HG03439 (cell line): ENCODE measurements around the gene CERS4.
"Not testable (repeated sequence)": the region's sequence is repeated elsewhere in the genome, so short reads cannot be mapped to it uniquely, and the experiment has no call there.

Experiments
- ATAC-seq: cut with Tn5 transposase; IDR thresholded peaks from one replicate; pipeline ENCODE4 v1.9.1; 2021; ENCODE audit warnings: mild to moderate bottlenecking, moderate library complexity; ENCODE audit not compliant: unreplicated experiment

Gene CERS4

DNA sequence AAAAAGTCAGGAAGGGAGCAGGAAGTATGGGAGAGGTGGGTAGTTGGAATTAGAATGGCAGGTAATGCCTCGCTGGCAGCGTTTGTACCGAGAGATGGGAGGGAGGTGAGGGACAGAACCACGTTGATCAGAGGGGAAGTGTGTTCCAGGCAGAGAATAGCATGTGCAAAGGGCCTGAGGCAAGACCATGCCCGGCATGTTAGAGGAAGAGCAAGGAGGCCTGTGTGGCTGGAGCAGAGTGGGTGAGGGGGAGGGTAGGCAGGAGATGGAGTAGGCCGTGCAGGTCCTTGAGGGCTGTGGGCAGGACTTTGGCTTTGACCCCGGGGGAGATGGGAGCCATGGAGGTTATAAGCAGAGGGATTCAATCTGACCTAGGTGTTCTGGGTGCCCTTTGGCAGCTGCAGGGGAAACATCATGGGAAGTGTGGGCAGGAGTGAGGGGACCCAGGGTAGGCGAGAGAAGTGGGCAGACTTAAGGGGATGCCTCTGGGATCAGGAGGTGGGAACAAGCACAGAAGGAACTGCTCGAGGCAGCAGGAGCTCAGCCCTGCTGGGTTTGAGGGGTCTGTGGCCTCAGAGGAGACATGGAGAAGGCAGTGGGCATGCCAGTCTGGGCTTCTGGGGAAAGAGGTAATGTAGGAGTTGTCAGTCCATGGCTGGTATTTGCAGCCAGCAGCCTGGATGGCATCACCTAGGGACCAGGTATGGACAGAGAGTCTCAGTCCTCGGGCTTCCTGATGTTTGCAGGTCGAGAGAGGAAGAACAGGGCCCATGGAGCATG lies 50.2 kb downstream of the CERS4 start:
- no peak for ATAC-seq

DNA sequence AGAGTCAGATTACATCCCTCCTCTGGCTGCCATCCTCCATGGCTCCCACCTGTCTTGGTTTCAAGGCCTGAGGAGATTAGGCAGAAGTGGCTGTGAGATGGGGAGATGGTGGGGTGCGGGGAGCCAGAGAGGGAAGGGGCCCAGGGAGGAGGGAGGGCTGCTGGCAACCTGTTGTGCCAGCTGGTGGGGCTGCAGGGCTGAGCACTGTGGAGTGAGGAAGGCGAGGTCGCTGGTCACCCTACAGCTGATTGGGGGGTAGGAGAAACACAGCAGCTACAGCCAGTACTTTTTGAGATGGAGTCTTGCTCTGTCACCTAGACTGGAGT lies 50.7 kb downstream of the CERS4 start:
- no peak for ATAC-seq

DNA sequence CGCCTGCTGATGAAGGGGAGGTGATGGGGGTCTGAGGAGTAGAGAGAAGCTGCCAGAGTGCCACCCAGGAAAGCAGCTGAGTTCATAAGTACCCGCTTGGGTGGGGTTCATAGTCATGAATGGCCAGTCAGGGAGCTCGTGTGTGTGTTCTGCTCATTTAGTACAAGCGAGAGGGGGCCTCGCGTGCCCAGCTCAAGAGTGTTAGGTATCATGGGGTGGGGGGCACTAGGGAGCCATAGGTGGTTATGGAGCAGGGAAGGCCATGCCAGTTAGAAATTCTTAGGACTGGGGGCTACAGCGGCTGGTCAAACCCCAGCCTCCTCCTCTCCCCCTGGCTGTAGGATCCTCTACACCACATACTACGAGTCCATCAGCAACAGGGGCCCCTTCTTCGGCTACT lies 52.2 kb downstream of the CERS4 start:
- ATAC-seq, result no peak

DNA sequence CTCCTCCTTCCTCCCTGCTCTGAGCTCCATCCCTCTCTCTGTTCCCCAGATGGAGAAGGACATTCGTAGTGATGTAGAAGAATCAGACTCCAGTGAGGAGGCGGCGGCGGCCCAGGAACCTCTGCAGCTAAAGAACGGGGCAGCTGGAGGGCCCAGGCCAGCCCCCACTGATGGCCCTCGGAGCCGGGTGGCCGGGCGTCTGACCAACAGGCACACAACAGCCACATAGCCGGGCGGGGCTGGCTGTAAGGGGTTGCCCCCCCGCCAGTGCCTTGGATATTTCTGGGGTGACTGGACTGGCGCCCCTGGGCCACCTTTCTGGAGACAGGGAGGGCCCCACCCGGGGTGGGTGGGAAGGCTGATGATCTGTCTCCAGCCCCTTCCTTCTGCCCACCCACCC lies 52.7 kb downstream of the CERS4 start:
- ATAC-seq, result no peak

DNA sequence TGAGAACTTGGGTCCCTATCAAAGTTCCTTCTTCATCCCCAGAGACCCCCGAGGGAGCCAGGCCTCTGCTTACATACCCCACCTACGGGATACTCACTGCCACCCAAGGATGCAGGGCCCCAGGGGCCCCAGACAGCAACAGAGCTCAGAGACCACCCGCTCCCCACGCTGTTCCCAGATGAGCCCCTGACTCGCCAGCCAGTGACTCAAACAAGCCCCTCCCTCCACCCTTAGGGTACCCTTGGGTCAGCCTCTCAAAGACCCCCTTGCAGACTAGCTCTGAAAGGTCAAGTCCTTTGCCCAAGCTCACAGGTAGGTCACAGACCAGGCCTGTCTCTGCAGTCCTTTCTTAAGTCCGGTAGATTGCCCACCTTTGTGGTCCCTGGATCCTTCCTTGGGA lies 53.3 kb downstream of the CERS4 start:
- ATAC-seq, result no peak

DNA sequence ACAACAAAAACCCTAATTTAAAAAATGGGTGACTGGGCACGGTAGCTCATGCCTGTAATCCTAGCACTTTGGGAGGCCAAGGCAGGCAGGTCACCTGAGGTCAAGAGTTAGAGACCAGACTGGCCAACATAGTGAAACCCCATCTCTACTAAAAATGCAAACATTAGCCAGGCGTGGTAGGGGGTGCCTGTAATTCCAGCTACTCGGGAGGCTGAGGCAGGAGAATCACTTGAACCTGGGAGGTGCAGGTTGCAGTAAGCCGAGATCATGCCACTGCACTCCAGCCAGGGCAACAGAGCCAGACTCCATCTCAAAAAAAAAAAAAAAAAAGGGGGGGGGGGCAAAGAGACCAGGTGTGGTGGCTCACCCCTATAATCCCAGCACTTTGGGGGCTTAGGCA lies 55.1 kb downstream of the CERS4 start:
- ATAC-seq, result not testable (repeated sequence)

DNA sequence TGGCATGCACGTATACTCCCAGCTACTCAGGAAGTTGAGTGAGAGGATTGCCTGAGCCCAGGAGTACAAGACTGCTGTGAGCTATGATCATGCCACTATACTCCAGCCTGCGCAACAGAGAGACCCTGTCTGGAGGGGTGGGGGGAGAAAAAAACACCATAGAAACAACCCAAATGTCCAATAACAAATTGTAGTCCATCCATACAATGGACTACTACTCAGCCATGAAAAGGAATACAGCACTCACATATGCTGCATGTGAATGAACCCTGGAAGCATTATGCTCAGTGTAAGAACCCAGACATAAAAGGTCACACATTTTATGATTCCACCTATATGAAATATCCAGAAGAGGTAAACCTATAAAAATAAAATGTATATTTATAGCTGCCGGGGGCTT lies 56.7 kb downstream of the CERS4 start:
- ATAC-seq, result no peak

DNA sequence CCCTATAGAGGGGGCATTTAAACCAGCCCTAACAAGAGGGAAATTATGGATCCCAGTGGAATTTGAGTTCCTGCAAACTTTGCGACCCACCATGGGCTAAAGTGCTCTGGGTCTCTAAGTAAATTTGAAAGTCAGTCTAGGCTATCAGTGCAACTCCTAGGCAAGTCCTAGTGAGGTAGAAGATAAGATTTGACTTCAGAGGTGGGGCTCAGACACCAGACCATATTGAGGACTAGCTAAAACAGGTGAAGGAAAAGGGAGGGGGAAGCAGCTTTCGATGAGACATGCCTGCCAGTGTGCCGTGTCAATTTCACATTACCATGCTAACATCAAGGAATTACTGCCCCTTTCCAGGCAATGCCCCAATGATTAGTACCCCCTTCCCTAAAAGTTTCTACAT lies 60.6 kb downstream of the CERS4 start:
- no peak for ATAC-seq

DNA sequence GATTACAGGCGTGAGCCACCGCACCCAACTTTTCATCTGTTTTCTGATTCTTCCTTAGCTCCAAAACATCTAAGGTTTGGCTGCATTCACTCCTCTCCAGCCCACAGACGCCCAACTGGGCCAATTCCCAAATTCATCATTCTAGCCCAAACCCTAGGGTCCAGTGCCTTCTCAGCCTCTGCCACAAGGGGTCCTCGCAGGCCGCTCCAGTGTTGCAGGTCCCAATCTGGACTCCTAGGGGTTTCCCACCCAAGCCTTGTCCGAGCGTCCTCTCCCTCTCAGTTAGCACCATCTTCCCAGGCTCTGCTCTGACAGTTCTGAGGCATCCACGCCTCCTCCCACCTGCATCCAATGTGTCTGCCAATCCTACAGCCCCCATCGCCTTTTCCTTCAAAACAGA lies 67.3 kb downstream of the CERS4 start:
- not testable (repeated sequence) for ATAC-seq

DNA sequence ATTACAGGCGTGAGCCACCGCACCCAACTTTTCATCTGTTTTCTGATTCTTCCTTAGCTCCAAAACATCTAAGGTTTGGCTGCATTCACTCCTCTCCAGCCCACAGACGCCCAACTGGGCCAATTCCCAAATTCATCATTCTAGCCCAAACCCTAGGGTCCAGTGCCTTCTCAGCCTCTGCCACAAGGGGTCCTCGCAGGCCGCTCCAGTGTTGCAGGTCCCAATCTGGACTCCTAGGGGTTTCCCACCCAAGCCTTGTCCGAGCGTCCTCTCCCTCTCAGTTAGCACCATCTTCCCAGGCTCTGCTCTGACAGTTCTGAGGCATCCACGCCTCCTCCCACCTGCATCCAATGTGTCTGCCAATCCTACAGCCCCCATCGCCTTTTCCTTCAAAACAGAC lies 82.2 kb downstream of the CERS4 start:
- ATAC-seq, result not testable (repeated sequence)

DNA sequence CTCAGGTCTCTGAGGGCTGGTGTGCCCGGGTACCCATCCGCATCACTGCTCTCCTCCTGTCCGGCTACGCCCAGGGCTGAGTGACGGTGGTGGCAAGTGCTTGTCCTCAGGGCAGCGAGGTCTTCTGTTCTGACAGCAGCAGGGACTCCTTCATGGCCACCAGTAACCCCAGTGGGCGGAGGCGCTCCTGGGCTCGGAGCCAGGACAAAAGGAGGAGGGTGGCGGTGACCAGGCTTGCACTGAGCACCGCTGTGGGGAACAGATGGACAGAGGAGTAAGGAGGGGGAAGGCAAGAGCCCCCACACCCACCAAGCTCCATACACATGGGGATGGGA lies 93.2 kb downstream of the CERS4 start:
- no peak for ATAC-seq

DNA sequence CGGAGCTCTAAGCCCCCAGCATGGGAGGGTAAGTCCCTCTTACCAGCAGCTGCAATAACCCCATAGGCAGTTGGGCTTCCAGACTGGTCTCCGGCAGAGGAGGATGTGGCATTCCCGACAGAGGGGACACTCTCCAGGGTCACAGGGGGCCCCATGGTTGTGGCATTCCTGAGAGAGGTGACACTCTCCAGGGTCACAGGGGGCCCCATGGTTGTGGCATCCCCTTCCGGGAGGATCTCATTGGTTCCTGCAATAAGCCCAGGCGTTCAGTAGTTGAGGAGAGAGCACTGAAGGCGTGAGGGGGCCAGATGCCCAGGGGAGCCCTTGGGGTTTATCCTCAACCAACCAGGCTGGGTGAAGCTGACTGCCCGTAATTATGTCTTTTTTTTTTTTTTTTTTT lies 93.6 kb downstream of the CERS4 start:
- no peak for ATAC-seq

DNA sequence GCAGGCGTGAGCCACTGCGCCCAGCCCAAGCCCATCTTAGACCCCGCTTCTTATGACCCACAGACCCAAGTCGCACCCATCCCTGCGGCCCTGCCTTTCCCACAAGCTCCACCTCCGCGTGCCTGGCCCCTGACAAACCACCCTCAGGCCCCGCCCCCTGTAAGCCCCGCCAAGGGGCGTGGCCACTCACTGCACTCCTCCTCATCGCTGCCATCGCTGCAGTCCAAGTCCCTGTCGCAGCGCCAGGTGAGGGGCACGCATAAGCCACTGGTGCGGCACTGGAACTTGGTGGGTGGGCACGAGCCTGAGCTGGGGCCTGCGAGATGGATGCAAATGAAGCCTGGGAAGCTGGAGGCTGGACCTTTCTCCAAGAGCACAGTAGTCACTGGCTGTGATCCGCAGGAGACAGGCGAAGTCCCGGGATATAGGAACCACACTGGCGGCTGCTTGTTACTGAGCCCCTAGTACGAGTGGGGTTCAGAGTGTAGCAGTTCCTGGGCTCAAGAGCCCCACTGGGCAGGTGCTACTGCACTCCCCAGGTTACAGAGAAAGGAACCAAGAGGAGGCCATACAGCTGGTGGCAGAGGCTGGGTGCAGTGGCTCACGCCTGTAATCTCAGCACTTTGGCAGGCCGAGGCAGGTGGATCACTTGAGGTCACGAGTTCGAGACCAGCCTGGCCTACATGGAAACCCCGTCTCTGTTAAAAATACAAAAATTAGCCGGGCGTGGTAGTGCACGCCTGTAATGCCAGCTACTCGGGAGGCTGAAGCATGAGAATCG lies 95.9 kb downstream of the CERS4 start:
- ATAC-seq, result no peak

DNA sequence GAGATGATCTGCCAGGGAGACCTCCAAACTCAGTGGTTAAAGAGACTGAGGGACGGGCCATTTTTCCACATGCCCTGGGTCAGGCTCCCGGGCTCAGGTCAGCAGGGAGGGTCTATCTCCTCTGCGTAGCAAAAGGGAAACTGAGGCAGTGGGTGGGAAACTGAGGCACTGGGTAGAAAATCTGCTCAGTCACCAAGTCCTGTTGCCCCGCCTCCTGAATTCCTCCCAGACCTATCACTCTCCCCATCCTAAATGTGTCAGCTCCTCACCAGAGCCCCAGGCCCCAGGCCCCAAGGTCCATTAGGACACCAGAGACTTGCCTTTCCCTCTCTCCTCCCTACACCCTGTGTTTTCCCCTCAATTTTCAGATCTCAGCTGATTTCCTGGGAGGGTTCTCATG lies 96.6 kb downstream of the CERS4 start:
- no peak for ATAC-seq

DNA sequence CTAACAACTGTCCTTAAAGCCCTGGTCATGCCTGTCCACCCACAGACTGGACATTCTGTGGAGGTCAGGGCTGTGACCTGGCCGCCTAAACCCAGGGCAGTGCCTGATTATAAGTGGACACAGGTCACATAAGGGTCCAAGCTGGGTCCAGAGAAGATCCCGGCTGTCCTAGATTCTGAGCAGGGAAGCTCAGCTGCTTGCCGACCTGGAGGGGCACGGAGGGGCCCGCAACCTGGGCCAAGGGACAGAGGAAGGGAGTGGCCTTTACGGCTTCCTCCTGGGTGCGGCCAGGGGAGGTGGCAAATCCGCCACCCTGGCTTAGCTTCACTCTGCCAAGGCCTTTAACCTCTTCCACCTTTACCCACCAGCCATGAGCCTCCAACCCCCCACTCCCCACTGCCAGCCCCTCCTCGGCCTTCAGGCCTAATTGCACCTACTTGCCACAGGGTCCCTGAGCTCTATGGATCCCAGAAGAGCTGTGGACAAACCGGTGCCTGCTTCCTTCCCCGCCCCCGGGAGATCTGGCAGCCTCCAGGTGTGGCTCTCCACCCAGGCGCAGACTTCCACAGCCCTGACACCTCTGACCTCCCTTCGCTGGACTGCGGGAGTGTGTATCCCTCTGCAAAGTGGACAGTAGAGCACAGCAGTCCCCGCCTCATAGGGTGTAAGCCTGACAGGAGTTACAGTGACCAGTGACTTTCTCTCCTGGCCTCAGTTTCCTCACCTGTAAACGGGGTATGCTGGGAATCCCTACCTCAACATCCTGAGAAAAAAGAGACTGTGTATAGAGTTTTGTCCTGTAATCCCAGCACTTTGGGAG lies 97.3 kb downstream of the CERS4 start:
- no peak for ATAC-seq

DNA sequence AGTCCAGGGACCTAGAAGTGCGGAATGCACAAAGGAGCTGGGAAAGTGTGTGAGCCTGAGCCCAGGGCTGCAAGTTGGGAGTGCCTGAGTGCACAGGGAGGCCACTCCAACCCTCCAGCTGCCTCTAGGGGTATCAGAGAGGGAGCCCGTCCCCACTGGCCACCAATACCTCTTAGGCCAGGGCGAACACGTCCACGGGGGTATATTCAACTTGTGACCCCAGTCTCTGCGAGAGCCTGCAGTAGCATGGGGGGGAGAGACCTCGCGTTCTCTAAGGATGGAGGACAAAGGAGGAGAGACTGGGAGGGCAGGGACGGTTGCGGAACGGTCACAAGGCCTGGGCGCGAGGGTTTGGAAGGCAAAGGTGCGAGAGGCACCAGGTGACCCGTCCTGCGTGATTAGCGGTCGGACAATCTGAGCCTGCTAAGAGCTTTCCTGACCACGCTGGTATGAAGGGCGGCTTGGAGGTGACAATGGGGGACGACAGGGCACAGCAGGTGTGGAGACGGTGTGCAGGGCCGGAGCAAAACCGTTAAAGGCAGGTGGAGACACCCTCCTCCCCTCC lies 98.3 kb downstream of the CERS4 start:
- no peak for ATAC-seq

DNA sequence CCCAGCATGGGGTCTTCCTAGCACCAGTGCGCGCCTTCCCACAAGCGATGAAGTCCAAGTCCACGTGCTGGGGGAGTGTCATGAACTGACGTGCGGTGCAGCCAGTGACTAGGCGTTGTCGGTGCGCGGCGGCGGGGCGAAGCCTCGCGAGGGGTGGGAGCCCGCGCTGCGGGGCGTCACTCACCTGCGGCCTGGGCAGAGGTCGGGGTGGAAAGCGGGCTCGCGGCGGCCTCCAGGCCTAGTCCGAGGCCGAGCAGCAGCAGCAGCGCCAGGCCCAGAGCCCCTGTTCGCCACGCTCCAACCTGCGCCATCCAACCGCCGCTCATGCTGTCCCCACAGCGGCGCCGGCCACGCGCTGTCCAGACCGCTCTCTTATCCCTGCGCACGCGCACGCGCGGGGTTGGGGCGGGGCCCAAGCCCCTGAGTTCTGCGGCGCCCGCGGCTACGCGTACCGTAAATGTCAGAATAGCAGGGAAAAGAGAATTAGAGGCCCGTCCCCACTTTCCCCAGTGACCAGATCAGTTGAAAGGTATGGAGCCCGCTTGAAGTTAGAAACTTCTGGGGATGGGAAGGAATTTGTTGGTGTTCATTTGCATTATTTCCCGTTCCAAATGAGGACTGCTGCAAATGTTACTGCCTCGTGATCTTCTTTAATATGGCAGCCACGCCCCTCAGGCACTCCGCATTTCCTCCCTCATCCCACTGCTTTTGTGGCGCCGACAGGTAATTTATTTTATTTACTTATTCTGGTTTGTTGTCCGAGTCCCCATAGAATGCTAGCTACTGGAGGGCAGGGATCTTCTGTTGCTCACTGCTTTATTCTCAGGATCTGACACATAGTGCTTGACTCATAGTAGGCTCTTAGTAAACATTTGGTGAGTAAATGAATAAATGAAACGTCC lies 99.0 kb downstream of the CERS4 start, which contains the start of gene CD320:
CD320 (minus strand) TSS at position 394 of the 902 bp plus-strand sequence; CDS start at position 326, 68 bp downstream.
- peak; percentile 79 for ATAC-seq

DNA sequence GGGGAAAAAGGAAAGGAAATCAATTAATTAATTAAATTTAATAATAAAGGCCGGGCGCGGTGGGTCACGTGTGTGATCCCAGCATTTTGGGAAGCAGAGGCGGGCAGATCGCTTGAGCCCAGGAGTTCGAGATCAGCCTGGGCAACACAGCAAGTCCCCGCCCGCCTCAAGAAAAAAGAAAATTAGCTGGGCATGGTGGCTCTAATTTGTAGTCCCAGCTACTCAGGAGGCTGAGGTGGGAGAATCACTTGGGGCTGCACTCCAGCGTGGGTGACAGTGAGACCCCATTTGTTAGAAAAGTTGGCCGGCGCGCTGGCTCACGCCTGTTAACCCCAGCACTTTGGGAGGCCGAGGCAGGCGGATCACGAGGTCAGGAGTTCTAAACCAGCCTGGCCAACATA lies 99.7 kb downstream of the CERS4 start:
- no peak for ATAC-seq

DNA sequence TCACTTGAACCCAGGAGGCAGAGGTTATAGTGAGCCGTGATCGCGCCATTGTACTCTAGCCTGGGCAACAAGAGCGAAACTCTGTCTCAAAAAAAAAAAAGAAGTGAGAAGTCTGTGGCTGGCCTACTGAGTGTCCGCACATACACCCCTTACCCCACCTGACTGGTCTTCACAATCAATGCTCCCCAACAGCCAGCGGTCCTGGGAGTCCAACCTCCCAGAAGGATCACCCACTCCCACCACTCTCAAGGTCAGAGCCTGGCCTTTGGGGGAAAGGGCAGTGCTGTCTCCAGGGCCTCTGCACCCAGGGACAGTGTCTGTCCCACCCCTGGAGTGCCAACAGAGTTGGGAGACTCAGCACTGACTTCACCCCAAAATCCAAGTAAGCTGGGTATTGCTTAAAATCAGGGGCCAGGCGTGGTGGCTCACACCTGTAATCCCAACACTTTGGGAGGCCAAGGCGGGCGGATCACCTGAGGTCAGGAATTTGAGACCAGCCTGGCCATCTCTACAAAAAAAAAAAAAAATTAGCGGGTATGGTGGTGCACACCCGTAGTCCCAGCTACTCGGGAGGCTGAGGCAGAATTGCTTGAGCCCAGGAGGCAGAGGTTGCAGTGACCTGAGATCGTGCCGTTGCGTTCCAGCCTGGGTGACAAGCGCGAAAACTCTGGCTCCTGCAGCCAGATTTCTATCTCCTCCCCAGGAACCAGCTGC lies 101.3 kb downstream of the CERS4 start:
- ATAC-seq, result no peak
